NB4 (cell line): Measurements from ENCODE around the gene HSP90B1.

Source experiments
- DNase-seq: peaks from one replicate; pipeline ENCODE4 v3.0.0; 2010; ENCODE audit warnings: low read depth
- H3K4me3 ChIP-seq: one replicate; pipeline ENCODE4 v1.5.1; 2011; ENCODE audit warnings: mild to moderate bottlenecking, low read depth, low read length, moderate library complexity
- CTCF ChIP-seq: IDR thresholded peaks from one replicate; pipeline ENCODE4 v1.5.1; 2012; ENCODE audit warnings: low read depth, low read length
- MAX ChIP-seq: IDR thresholded peaks from 2 replicates; pipeline ENCODE4 v1.6.1; 2011; ENCODE audit warnings: low read depth, low read length
- MYC ChIP-seq: IDR thresholded peaks from 2 replicates; pipeline ENCODE4 v1.6.1; 2011; ENCODE audit warnings: low read depth, low read length
- POLR2A ChIP-seq: IDR thresholded peaks from 2 replicates; pipeline ENCODE4 v1.6.1; 2011; ENCODE audit warnings: mild to moderate bottlenecking; ENCODE audit not compliant: insufficient read length; ENCODE audit errors: extremely low read depth

HSP90B1 gene

GRCh38 chr12:103994235-103994634 is 64.0 kb downstream of the HSP90B1 start:
- H3K4me3 ChIP-seq = no peak overlapping the region
- DNase-seq = no peak
- TF ChIP-seq POLR2A (no peak), CTCF (no peak), MAX (no peak), MYC (no peak)

- TF ChIP-seq CTCF (no peak), POLR2A (no peak), MAX (no peak), MYC (no peak)
- no peak for DNase-seq
- H3K4me3 ChIP-seq = no peak overlapping the region
Measured at GRCh38 chr12:103996595-103996994, 66.4 kb downstream of the HSP90B1 start.

- no peak for DNase-seq
- TF ChIP-seq CTCF = no peak
- no peak overlapping the region for H3K4me3 ChIP-seq
Measured at GRCh38 chr12:103997286-103997900, 67.2 kb downstream of the HSP90B1 start.
